ENCODE data around the gene CFAP44.

DNA sequence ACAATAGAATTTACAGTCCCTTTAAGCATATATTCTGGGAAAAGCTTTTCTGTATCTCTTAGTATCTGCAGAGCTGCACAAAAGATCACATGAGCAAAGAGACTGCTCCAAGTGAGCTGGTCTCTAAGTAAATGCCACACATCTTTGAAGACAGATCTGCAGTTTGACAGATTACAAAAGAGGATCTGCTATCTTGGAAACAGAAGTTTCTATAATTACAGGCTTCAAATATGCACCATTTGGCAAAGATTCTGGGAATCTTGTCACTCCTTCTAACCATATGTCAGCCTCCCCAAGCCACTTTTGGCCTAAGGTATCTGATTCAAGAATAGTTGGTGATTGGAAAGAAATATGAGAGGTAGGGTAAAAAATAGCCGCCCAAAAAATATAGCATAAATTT lies 9.6 kb upstream of the CFAP44 start:
- TF ChIP-seq, protein P1, sequence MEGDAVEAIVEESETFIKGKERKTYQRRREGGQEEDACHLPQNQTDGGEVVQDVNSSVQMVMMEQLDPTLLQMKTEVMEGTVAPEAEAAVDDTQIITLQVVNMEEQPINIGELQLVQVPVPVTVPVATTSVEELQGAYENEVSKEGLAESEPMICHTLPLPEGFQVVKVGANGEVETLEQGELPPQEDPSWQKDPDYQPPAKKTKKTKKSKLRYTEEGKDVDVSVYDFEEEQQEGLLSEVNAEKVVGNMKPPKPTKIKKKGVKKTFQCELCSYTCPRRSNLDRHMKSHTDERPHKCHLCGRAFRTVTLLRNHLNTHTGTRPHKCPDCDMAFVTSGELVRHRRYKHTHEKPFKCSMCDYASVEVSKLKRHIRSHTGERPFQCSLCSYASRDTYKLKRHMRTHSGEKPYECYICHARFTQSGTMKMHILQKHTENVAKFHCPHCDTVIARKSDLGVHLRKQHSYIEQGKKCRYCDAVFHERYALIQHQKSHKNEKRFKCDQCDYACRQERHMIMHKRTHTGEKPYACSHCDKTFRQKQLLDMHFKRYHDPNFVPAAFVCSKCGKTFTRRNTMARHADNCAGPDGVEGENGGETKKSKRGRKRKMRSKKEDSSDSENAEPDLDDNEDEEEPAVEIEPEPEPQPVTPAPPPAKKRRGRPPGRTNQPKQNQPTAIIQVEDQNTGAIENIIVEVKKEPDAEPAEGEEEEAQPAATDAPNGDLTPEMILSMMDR (IDR thresholded peaks at IDR 0.05), result no peak
- TF ChIP-seq POLR2AphosphoS5 (IDR thresholded peaks at IDR 0.05), result no peak
- no peak for TF ChIP-seq EP300 (IDR thresholded peaks at IDR 0.05)
